Measurements from ENCODE around the gene S100A2. TPM values are rescaled to one million over a fixed set of nuclear protein-coding genes. Genes with fewer than 3 reads are reported as not detected.
"Not testable (repeated sequence)": the region's sequence is repeated elsewhere in the genome, so short reads cannot be mapped to it uniquely, and the experiment has no call there.

Gene S100A2
- total and polyA plus RNA-seq, 2 donors from 2014 or later = 152 to 416 TPM

DNA sequence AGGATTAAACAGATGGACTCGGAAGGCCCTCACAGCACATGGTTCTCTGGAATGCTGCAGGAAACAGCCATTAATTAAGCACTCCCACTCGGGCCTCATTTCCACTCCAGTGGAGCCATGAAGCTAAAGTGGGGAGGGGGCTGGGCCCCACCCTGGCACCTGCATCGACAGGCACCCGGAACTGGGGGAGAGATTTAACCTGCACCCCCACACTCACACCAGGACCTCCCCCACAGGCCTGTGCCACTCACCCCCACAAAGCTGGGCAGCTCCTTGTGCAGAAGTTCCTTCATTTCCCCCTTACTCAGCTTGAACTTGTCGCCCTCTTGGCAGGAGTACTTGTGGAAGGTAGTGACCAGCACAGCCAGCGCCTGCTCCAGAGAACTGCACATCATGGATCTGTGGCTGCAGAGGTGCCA lies 2.2 kb downstream of the S100A2 start:
- DNase-seq (peak; percentile 69 to 88 (median 84)), FAIRE-seq (no peak)
- Histone ChIP-seq H3K27ac (ENCODE audit: low read depth in 2 of 2, low read length in 2 of 2) (peak overlapping the region; percentile 23 to 56), H3K9me3 (ENCODE audit: control insufficient read depth in 2 of 3, insufficient read depth in 1 of 3, low read length in 3 of 3) (no peaks in the 10 kb centered on the region), H3K4me1 (ENCODE audit: control insufficient read depth in 2 of 3, insufficient read depth in 2 of 3, low read depth in 1 of 3, low read length in 3 of 3) (peaks cover 6 to 24% (median 19%) of the 10 kb centered on the region in 3 donors), H3K27me3 (ENCODE audit: control insufficient read depth, insufficient read depth, low read length) (no peaks in the 10 kb centered on the region), H3K36me3 (ENCODE audit: control insufficient read depth in 2 of 3, insufficient read depth in 3 of 3, low read length in 3 of 3) (no peaks in the 10 kb centered on the region), H3K9ac (ENCODE audit: low read length in 3 of 3) (peak overlapping the region in 2 of 3 donors; percentile 29 to 87), H3K4me3 (ENCODE audit: low read length in 3 of 3) (peak overlapping the region in 2 of 3 donors; percentile 31 to 44)
- TF ChIP-seq, protein P1, sequence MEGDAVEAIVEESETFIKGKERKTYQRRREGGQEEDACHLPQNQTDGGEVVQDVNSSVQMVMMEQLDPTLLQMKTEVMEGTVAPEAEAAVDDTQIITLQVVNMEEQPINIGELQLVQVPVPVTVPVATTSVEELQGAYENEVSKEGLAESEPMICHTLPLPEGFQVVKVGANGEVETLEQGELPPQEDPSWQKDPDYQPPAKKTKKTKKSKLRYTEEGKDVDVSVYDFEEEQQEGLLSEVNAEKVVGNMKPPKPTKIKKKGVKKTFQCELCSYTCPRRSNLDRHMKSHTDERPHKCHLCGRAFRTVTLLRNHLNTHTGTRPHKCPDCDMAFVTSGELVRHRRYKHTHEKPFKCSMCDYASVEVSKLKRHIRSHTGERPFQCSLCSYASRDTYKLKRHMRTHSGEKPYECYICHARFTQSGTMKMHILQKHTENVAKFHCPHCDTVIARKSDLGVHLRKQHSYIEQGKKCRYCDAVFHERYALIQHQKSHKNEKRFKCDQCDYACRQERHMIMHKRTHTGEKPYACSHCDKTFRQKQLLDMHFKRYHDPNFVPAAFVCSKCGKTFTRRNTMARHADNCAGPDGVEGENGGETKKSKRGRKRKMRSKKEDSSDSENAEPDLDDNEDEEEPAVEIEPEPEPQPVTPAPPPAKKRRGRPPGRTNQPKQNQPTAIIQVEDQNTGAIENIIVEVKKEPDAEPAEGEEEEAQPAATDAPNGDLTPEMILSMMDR (IDR thresholded peaks at IDR 0.05; ENCODE audit: borderline replicate concordance, extremely low read depth, insufficient read depth) = no peak
- intact Hi-C loops (cut with DNase I) = no loop called here

DNA sequence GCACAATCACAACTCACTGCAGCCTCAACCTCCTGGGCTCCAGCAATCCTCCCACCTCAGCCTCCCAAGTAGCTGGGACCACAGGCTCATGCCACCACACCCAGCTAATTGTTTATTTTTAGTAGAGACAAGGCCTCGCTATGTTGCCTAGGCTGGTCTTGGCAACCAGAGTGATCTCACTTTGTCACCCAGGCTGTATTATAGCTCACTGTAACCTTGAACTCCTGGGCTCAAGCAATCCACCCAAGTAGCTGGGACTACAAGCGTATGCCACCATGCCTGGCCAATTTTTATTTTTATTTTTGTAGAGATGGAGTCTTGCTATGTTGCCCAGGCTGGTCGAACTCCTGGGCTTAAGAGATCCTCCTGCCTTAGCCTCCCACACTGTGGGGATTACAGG lies 3.6 kb downstream of the S100A2 start:
- H3K4me3 ChIP-seq (ENCODE audit: low read length in 3 of 3); H3K9ac ChIP-seq (ENCODE audit: low read length in 3 of 3); H3K27me3 ChIP-seq (ENCODE audit: control insufficient read depth, insufficient read depth, low read length); H3K9me3 ChIP-seq (ENCODE audit: control insufficient read depth in 2 of 3, insufficient read depth in 1 of 3, low read length in 3 of 3); intact Hi-C loops (cut with DNase I); FAIRE-seq; DNase-seq; H3K36me3 ChIP-seq (ENCODE audit: control insufficient read depth in 2 of 3, insufficient read depth in 3 of 3, low read length in 3 of 3); H3K27ac ChIP-seq (ENCODE audit: low read depth in 2 of 2, low read length in 2 of 2): not testable (repeated sequence)
- H3K4me1 ChIP-seq (ENCODE audit: control insufficient read depth in 2 of 3, insufficient read depth in 2 of 3, low read depth in 1 of 3, low read length in 3 of 3) = peaks cover 2 to 16% (median 10%) of the 10 kb centered on the region in 3 donors

DNA sequence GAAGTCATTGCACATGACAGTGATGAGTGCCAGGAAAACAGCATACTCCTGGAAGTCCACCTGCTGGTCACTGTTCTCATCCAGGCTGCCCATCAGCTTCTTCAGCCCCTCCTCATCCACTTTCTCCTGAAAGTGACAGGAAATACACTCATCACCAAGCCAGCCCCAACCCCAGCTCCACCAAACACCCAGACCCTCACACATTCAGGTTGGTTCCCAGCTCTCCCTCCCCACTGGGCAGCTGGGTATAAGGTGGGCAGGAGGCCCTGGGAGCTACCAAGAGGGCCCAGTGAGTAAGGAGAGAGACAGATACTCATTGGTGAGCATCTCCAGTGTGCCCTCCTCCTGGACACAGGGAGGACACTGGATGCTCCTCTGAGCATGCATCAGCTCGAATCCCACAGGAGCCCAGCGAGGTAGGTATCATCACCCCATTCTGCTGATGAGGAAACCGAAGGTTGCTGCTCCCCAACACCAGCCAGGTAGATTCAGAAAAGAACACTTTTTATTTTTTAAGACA lies 4.1 kb downstream of the S100A2 start:
- H3K27ac ChIP-seq (ENCODE audit: low read depth in 2 of 2, low read length in 2 of 2) = no peak overlapping the region

DNA sequence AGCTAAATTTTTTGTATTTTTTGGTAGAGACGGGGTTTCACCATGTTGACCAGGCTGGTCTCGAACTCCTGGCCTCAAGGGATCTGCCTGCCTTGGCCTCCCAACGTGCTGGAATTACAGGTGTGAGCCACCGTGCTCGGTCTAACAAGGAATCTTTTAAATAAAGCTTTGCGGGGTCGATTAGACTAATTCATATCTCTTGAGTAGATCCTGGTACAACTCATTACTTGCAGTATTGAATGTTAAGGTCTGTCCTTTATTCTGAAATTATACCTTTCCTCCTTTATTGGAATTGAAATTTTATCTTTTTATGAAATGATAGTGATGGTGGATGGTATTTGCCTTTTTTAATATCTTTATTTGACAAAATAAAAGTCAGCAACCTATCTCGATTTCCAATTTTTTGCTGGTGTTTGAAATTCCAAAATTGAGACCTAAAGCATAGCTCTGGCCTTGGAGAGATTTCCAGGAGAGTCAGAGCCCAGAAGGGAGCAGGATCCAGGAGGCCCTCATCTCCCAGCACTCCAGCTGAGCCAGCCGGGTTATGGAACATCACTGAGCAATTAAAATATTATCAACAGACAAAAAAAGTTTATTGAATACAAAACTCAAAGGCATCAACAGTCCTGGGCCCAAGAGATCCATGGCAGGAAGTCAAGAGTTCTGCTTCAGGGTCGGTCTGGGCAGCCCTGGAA lies 4.7 kb downstream of the S100A2 start:
- intact Hi-C loops (cut with DNase I) = no loop called here
- H3K36me3 ChIP-seq (ENCODE audit: control insufficient read depth in 2 of 3, insufficient read depth in 3 of 3, low read length in 3 of 3) = no peaks in the 10 kb centered on the region
- H3K9ac ChIP-seq (ENCODE audit: low read length in 3 of 3) = no peak overlapping the region
- H3K27ac ChIP-seq (ENCODE audit: low read depth in 2 of 2, low read length in 2 of 2) = no peak overlapping the region
- no peaks in the 10 kb centered on the region for H3K9me3 ChIP-seq (ENCODE audit: control insufficient read depth in 2 of 3, insufficient read depth in 1 of 3, low read length in 3 of 3)
- DNase-seq = peak in 1 of 5 donors; percentile 19
- TF ChIP-seq, protein P1 (IDR thresholded peaks at IDR 0.05; ENCODE audit: borderline replicate concordance, extremely low read depth, insufficient read depth) = no peak
- peaks cover 1 to 9% (median 6%) of the 10 kb centered on the region in 3 donors for H3K4me1 ChIP-seq (ENCODE audit: control insufficient read depth in 2 of 3, insufficient read depth in 2 of 3, low read depth in 1 of 3, low read length in 3 of 3)
- H3K27me3 ChIP-seq (ENCODE audit: control insufficient read depth, insufficient read depth, low read length) = no peaks in the 10 kb centered on the region
- FAIRE-seq = no peak
- H3K4me3 ChIP-seq (ENCODE audit: low read length in 3 of 3) = no peak overlapping the region

More for the DNA sequence above, 4.1 kb downstream of the S100A2 start:
- TF ChIP-seq, protein P1 (IDR thresholded peaks at IDR 0.05; ENCODE audit: borderline replicate concordance, extremely low read depth, insufficient read depth) = no peak
- no peaks in the 10 kb centered on the region for H3K9me3 ChIP-seq (ENCODE audit: control insufficient read depth in 2 of 3, insufficient read depth in 1 of 3, low read length in 3 of 3)
- no peak overlapping the region for H3K4me3 ChIP-seq (ENCODE audit: low read length in 3 of 3)
- FAIRE-seq (no peak), DNase-seq (peak in 1 of 5 donors; percentile 57)
- intact Hi-C loops (cut with DNase I) = no loop called here
- no peak overlapping the region for H3K9ac ChIP-seq (ENCODE audit: low read length in 3 of 3)
- no peaks in the 10 kb centered on the region for H3K27me3 ChIP-seq (ENCODE audit: control insufficient read depth, insufficient read depth, low read length)
- H3K4me1 ChIP-seq (ENCODE audit: control insufficient read depth in 2 of 3, insufficient read depth in 2 of 3, low read depth in 1 of 3, low read length in 3 of 3) = peaks cover 2 to 11% (median 6%) of the 10 kb centered on the region in 3 donors
- H3K36me3 ChIP-seq (ENCODE audit: control insufficient read depth in 2 of 3, insufficient read depth in 3 of 3, low read length in 3 of 3) = no peaks in the 10 kb centered on the region
